ENCODE data around the gene UNKL. TPM values are rescaled to one million over a fixed set of nuclear protein-coding genes. Genes with fewer than 3 reads are reported as not detected.

The UNKL gene
- total and polyA plus RNA-seq, 8 donors, result 4.4 to 22.1 (median 10.2) TPM

DNA sequence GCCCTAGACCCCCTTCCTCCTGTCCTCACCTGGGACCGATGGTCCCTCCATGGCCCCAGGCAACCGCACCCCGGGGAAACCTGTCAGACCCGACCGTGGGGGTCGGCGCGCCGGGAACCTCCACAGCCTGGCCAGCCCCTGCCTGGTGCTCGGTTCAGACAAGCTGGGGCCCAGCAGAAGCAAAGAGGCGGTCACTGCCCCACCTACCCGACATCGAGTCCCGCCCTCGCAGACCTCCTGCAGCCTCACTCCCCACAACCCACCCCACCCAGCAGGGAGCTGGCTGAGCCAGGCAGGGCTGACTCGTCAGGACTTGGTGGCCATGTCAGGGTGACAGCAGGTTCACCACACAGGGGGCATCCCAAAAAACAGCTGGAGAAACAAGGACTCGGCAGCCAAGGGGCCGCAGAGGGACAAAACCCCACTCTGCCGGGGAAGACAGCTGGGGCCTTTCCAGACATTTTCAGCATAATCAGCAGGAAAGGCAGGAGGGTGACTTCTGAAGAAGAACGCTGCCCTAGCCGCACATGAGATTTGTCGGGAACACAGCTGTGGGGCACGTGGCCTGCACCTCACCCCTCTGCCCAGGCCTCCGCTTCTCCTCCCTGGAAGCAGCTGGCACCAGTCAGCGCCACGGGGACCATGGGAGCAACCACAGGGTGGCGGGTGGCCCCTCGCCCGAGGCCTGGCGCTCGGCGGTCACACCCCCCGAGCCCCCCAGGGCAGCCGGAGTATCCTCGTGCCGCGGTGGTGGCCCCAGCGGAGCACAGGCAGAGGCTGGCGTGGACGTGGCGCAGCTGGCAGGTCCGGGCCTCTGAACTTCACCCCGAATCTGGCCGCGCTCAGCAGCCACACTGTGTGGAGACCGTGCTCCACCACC, 39.8 kb downstream of the UNKL start:
- TF ChIP-seq, protein P1, sequence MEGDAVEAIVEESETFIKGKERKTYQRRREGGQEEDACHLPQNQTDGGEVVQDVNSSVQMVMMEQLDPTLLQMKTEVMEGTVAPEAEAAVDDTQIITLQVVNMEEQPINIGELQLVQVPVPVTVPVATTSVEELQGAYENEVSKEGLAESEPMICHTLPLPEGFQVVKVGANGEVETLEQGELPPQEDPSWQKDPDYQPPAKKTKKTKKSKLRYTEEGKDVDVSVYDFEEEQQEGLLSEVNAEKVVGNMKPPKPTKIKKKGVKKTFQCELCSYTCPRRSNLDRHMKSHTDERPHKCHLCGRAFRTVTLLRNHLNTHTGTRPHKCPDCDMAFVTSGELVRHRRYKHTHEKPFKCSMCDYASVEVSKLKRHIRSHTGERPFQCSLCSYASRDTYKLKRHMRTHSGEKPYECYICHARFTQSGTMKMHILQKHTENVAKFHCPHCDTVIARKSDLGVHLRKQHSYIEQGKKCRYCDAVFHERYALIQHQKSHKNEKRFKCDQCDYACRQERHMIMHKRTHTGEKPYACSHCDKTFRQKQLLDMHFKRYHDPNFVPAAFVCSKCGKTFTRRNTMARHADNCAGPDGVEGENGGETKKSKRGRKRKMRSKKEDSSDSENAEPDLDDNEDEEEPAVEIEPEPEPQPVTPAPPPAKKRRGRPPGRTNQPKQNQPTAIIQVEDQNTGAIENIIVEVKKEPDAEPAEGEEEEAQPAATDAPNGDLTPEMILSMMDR (IDR thresholded peaks at IDR 0.05), result no peak
- FAIRE-seq (no peak), ATAC-seq (no peak), DNase-seq (no peak)
- no peak overlapping the region for H3K4me3 ChIP-seq
- peaks cover 0 to 7% (median 0%) of the 10 kb centered on the region in 3 donors for H3K4me1 ChIP-seq
- H3K9me3 ChIP-seq, result no peaks in the 10 kb centered on the region
- 93 to 95% methylated on average over 45 to 46 of the region's 46 CpGs for WGBS, 2 donors
- H3K27ac ChIP-seq, result no peak overlapping the region
- no peaks in the 10 kb centered on the region for H3K27me3 ChIP-seq
- intact Hi-C loops (cut with DNase I), result no loop called here
- peaks cover 0 to 9% (median 0%) of the 10 kb centered on the region in 3 donors for H3K36me3 ChIP-seq

DNA sequence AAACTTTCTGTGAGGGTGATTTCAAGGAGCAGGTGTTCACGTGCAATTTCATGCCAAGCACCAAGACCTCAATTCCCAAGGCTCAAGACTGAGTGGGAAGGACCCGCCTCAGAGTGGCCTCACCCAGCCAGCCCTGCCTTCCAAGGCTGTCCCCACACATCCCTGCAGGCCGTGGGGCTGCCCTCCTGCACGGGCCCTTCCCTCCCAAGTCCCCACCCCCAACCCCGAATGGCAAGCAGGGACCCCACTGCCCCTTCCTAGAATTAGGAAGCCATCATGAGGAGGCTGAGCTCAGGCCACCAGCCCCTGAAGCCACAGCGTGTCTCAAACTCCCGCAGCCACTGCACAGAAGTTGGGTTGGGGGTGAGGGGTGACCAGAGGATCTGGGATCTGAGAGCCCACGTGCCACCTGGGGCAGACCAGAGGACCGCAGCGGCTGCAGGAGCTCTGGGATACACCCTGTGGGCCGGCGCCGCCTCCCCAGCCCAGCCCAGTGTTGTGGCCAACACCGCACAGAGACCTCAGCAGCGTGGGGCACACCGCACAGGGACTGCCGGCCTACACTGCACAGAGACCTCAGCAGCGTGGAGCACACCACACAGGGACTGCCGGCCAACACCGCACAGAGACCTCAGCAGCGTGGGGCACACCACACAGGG, 42.1 kb downstream of the UNKL start:
- ATAC-seq (no peak), DNase-seq (no peak), FAIRE-seq (no peak)
- WGBS, 2 donors, result 87 to 94% methylated on average over 17 to 18 of the region's 21 CpGs
- no peak overlapping the region for H3K27ac ChIP-seq
- H3K4me3 ChIP-seq, result no peak overlapping the region
- peaks cover 0 to 9% (median 0%) of the 10 kb centered on the region in 3 donors for H3K36me3 ChIP-seq
- TF ChIP-seq, protein P1 (IDR thresholded peaks at IDR 0.05), result no peak
- H3K4me1 ChIP-seq, result no peaks in the 10 kb centered on the region
- no peaks in the 10 kb centered on the region for H3K9me3 ChIP-seq
- intact Hi-C loops (cut with DNase I), result no loop called here
- H3K27me3 ChIP-seq, result no peaks in the 10 kb centered on the region

DNA sequence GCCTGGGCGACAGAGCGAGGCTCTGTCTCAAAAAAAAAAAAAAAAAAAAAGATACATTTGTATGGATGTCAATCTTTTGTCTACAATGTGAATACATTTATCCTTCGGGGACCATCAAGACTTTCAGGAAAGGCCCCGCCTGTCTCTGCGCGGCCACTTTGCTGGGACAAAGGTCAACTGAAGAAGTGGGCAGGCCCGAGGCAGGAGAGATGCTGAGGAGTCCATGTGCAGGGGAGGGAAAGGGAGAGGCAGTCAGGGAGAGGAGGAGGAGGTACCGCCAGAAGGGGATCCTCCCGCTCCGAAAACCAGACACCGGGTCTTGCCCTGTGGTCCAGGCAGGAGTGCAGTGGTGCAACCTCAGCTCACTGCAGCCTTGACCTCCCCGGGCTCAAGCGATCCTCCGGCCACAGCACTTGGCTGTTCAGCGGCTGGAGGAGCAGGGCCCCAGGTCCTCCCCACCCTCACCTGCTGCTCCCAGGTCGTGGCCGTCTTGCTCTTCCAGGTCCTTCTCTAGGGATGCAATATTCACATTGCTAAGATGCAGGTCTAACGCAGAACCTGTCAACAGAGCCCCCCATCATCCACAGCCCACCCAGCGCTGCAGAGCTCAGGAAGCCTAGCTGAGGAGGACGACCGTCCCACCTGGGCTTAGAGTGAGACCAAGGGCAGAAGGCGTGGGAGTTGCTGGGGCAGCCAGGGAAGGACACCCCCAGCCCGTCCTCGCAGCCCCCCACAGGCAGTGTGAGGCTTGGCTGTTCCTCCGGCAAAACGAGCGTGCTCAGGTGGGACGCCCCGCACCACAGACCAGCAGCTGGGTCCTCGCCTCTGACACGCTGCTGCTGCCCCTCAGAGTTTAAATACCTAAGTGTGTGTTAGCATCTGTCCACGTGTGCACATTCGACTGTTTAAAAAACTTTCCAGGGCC, 43.2 kb downstream of the UNKL start:
- Histone ChIP-seq H3K36me3 (peaks cover 0 to 11% (median 0%) of the 10 kb centered on the region in 3 donors), H3K27ac (no peak overlapping the region), H3K4me1 (no peaks in the 10 kb centered on the region), H3K4me3 (no peak overlapping the region), H3K27me3 (no peaks in the 10 kb centered on the region), H3K9me3 (no peaks in the 10 kb centered on the region)
- WGBS, 2 donors, result 91 to 93% methylated on average over 31 to 33 of the region's 33 CpGs
- TF ChIP-seq, protein P1 (IDR thresholded peaks at IDR 0.05), result no peak
- DNase-seq (no peak), FAIRE-seq (no peak), ATAC-seq (no peak)
- intact Hi-C loops (cut with DNase I), result no loop called here

GRCh38 chr16:1367486-1368174, 46.9 kb downstream of the UNKL start:
- Histone ChIP-seq H3K4me1 (no peaks in the 10 kb centered on the region), H3K27ac (no peak overlapping the region), H3K9me3 (no peaks in the 10 kb centered on the region), H3K27me3 (no peaks in the 10 kb centered on the region), H3K36me3 (peaks cover 0 to 35% (median 5%) of the 10 kb centered on the region in 3 donors), H3K4me3 (no peak overlapping the region)
- WGBS, 2 donors, result 82 to 84% methylated on average over 23 to 27 of the region's 27 CpGs
- no peak for DNase-seq
- intact Hi-C loops (cut with DNase I), result no loop called here
- TF ChIP-seq, protein P1 (IDR thresholded peaks at IDR 0.05), result no peak
- FAIRE-seq, result no peak
- no peak for ATAC-seq

Data from pancreas (tissue), 10 donors.